ENCODE measurements around the gene ZNF618. TPM values are rescaled to one million over a fixed set of nuclear protein-coding genes. Genes with fewer than 3 reads are reported as not detected.

The ZNF618 gene
- total RNA-seq, 2 donors from 2014 or later, result 0.60 to 1.7 TPM

GRCh38 chr9:114003351-114003750 is 127.2 kb downstream of the ZNF618 start:
- no peaks in the 10 kb centered on the region for H3K9me3 ChIP-seq (ENCODE audit: control insufficient read depth, low read length, poor library complexity, severe bottlenecking)
- H3K4me3 Mint-ChIP-seq, result no peak overlapping the region
- no peaks in the 10 kb centered on the region for H3K4me1 Mint-ChIP-seq
- ATAC-seq (no peak), DNase-seq (no peak)
- peaks cover 10% of the 10 kb centered on the region for H3K27me3 Mint-ChIP-seq
- no peaks in the 10 kb centered on the region for H3K36me3 Mint-ChIP-seq (ENCODE audit: low read depth)
- no peak overlapping the region for H3K27ac Mint-ChIP-seq

GRCh38 chr9:114003758-114004157 is 127.6 kb downstream of the ZNF618 start:
- H3K36me3 Mint-ChIP-seq (ENCODE audit: low read depth), result no peaks in the 10 kb centered on the region

GRCh38 chr9:114004221-114004716 is 128.2 kb downstream of the ZNF618 start:
- H3K9me3 ChIP-seq (ENCODE audit: control insufficient read depth, low read length, poor library complexity, severe bottlenecking), result no peaks in the 10 kb centered on the region
- DNase-seq, result no peak
- Mint-ChIP-seq H3K4me1 (no peaks in the 10 kb centered on the region), H3K27me3 (peaks cover 14% of the 10 kb centered on the region), H3K4me3 (no peak overlapping the region), H3K27ac (no peak overlapping the region), H3K36me3 (ENCODE audit: low read depth) (no peaks in the 10 kb centered on the region)
- ATAC-seq, result no peak

More at GRCh38 chr9:114003758-114004157, 127.6 kb downstream of the ZNF618 start:
- Mint-ChIP-seq H3K4me3 (no peak overlapping the region), H3K27me3 (peaks cover 10% of the 10 kb centered on the region), H3K27ac (no peak overlapping the region), H3K4me1 (no peaks in the 10 kb centered on the region)
- DNase-seq (no peak), ATAC-seq (no peak)
- no peaks in the 10 kb centered on the region for H3K9me3 ChIP-seq (ENCODE audit: control insufficient read depth, low read length, poor library complexity, severe bottlenecking)

- no peak for DNase-seq
- Mint-ChIP-seq H3K4me1 (no peaks in the 10 kb centered on the region), H3K27me3 (peaks cover 14% of the 10 kb centered on the region), H3K4me3 (no peak overlapping the region), H3K36me3 (ENCODE audit: low read depth) (no peaks in the 10 kb centered on the region), H3K27ac (no peak overlapping the region)
- no peak for ATAC-seq
- H3K9me3 ChIP-seq (ENCODE audit: control insufficient read depth, low read length, poor library complexity, severe bottlenecking), result no peaks in the 10 kb centered on the region
Measured at GRCh38 chr9:114005371-114006154, 129.5 kb downstream of the ZNF618 start.

DNA sequence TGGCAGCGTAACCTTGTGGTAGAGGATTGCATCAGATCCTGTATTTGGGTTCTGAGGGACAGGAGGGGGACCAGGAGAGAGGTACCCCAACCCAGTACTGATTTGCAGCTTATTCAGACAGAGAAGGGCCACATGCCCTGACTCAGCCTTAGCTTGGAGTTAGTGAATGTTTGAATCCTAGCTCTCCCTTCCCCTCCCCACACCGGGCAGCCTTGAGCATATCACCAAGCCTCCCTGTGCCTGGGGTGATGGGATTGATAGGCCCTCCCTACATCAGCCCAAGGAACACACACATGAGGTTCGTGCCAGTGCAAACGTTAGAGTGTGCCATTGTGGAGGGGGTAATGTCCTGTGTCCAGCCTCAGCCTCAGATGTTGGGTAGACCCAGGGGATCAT is 130.0 kb downstream of the ZNF618 start:
- DNase-seq, result no peak
- no peaks in the 10 kb centered on the region for H3K4me1 Mint-ChIP-seq
- peaks cover 14% of the 10 kb centered on the region for H3K27me3 Mint-ChIP-seq
- H3K4me3 Mint-ChIP-seq, result no peak overlapping the region
- H3K36me3 Mint-ChIP-seq (ENCODE audit: low read depth), result no peaks in the 10 kb centered on the region
- H3K9me3 ChIP-seq (ENCODE audit: control insufficient read depth, low read length, poor library complexity, severe bottlenecking), result no peaks in the 10 kb centered on the region
- ATAC-seq, result no peak
- no peak overlapping the region for H3K27ac Mint-ChIP-seq

DNA sequence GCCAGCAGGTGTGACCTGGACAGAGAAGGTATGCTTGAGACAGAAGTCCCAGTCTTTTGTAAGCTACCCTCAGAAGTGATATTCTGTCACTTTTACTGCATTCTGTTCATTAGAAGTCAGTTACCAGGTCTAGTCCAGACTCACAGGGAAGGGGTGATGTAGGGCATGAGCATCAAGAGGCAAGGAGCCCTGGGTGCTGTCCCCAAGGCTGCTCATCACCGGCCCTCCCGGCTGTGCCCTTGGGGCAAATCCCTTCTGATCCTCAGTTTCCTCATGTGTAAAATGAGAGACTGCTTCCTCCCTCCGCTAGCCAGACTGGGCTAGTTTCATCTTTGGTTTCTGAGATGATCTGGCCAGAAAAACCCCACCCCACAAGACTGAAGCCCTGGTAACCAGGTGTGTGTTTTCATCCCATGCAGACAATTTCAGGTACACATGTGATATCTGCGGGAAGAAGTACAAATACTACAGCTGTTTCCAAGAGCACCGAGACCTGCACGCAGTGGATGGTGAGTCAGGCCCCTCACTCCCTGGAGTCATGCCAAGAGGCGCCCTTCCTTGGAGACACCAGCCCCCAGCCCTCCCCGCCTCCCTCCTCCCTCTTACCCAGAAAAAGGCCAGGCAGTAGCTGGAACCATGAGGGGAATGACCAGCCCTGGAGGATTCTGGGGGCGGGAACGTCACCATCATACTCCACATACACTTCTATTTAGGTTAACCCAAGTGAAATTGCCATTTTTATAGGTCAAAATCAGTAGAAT is 131.0 kb downstream of the ZNF618 start:
- Mint-ChIP-seq H3K4me3 (no peak overlapping the region), H3K27me3 (peaks cover 14% of the 10 kb centered on the region), H3K27ac (no peak overlapping the region), H3K4me1 (no peaks in the 10 kb centered on the region), H3K36me3 (ENCODE audit: low read depth) (no peaks in the 10 kb centered on the region)
- no peaks in the 10 kb centered on the region for H3K9me3 ChIP-seq (ENCODE audit: control insufficient read depth, low read length, poor library complexity, severe bottlenecking)
- no peak for ATAC-seq
- DNase-seq, result no peak

- no peak overlapping the region for H3K4me3 Mint-ChIP-seq
- H3K27ac Mint-ChIP-seq, result no peak overlapping the region
- H3K4me1 Mint-ChIP-seq, result no peaks in the 10 kb centered on the region
- DNase-seq (no peak), ATAC-seq (no peak)
- peaks cover 14% of the 10 kb centered on the region for H3K27me3 Mint-ChIP-seq
- no peaks in the 10 kb centered on the region for H3K9me3 ChIP-seq (ENCODE audit: control insufficient read depth, low read length, poor library complexity, severe bottlenecking)
- H3K36me3 Mint-ChIP-seq (ENCODE audit: low read depth), result peaks cover 3% of the 10 kb centered on the region
Measured at GRCh38 chr9:114007991-114008666, 132.0 kb downstream of the ZNF618 start.

GRCh38 chr9:114008667-114009410 is 132.7 kb downstream of the ZNF618 start:
- Mint-ChIP-seq H3K36me3 (ENCODE audit: low read depth) (peaks cover 3% of the 10 kb centered on the region), H3K4me1 (no peaks in the 10 kb centered on the region), H3K4me3 (no peak overlapping the region), H3K27ac (no peak overlapping the region), H3K27me3 (peaks cover 14% of the 10 kb centered on the region)
- no peaks in the 10 kb centered on the region for H3K9me3 ChIP-seq (ENCODE audit: control insufficient read depth, low read length, poor library complexity, severe bottlenecking)
- ATAC-seq, result no peak
- no peak for DNase-seq

DNA sequence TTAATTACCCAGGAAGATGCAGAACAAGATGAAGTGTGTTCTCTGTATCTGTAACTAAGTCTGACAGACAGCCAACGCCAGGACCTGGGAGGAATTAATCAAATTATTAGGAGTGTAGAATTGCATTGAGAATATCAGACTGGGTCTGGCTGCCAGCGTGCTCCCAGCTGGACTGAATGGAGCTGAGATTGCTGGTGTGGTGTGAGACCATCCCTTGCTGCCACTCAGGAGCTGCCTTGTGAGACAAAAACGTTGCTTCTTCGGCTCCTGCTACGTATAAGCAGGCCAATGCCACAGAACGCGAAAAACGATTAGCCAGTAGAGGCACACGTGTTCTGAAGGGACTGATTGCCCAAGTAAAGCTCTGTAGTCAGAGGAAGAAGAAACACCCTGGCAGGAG is 135.2 kb downstream of the ZNF618 start:
- no peak overlapping the region for H3K27ac Mint-ChIP-seq
- ATAC-seq (no peak), DNase-seq (no peak)
- no peaks in the 10 kb centered on the region for H3K4me1 Mint-ChIP-seq
- H3K4me3 Mint-ChIP-seq, result peak overlapping the region; percentile 26
- peaks cover 10% of the 10 kb centered on the region for H3K27me3 Mint-ChIP-seq
- peaks cover 6% of the 10 kb centered on the region for H3K36me3 Mint-ChIP-seq (ENCODE audit: low read depth)
- no peaks in the 10 kb centered on the region for H3K9me3 ChIP-seq (ENCODE audit: control insufficient read depth, low read length, poor library complexity, severe bottlenecking)

- H3K9me3 ChIP-seq (ENCODE audit: control insufficient read depth, low read length, poor library complexity, severe bottlenecking), result no peaks in the 10 kb centered on the region
- Mint-ChIP-seq H3K27ac (no peak overlapping the region), H3K4me3 (no peak overlapping the region), H3K4me1 (no peaks in the 10 kb centered on the region), H3K27me3 (peaks cover 10% of the 10 kb centered on the region), H3K36me3 (ENCODE audit: low read depth) (peaks cover 6% of the 10 kb centered on the region)
- ATAC-seq, result no peak
- no peak for DNase-seq
Measured at GRCh38 chr9:114012126-114012525, 136.0 kb downstream of the ZNF618 start.

- H3K4me1 Mint-ChIP-seq, result no peaks in the 10 kb centered on the region
- no peak overlapping the region for H3K4me3 Mint-ChIP-seq
- DNase-seq (no peak), ATAC-seq (no peak)
- peaks cover 6% of the 10 kb centered on the region for H3K36me3 Mint-ChIP-seq (ENCODE audit: low read depth)
- no peak overlapping the region for H3K27ac Mint-ChIP-seq
- peaks cover 3% of the 10 kb centered on the region for H3K27me3 Mint-ChIP-seq
- no peaks in the 10 kb centered on the region for H3K9me3 ChIP-seq (ENCODE audit: control insufficient read depth, low read length, poor library complexity, severe bottlenecking)
Measured at GRCh38 chr9:114014044-114014443, 137.9 kb downstream of the ZNF618 start.

- DNase-seq (no peak), ATAC-seq (no peak)
- H3K27ac Mint-ChIP-seq, result no peak overlapping the region
- no peak overlapping the region for H3K4me3 Mint-ChIP-seq
- H3K27me3 Mint-ChIP-seq, result no peaks in the 10 kb centered on the region
- peaks cover 6% of the 10 kb centered on the region for H3K36me3 Mint-ChIP-seq (ENCODE audit: low read depth)
- no peaks in the 10 kb centered on the region for H3K9me3 ChIP-seq (ENCODE audit: control insufficient read depth, low read length, poor library complexity, severe bottlenecking)
- H3K4me1 Mint-ChIP-seq, result no peaks in the 10 kb centered on the region
Measured at GRCh38 chr9:114015607-114016006, 139.5 kb downstream of the ZNF618 start.

GRCh38 chr9:114016101-114016500 is 140.0 kb downstream of the ZNF618 start:
- Mint-ChIP-seq H3K4me1 (no peaks in the 10 kb centered on the region), H3K4me3 (no peak overlapping the region), H3K27ac (no peak overlapping the region), H3K36me3 (ENCODE audit: low read depth) (peaks cover 6% of the 10 kb centered on the region), H3K27me3 (no peaks in the 10 kb centered on the region)
- ATAC-seq (no peak), DNase-seq (no peak)
- H3K9me3 ChIP-seq (ENCODE audit: control insufficient read depth, low read length, poor library complexity, severe bottlenecking), result no peaks in the 10 kb centered on the region

Measured in T-helper 17 cell (primary cell).